Skeletal muscle tissue (tissue), 4 donors: ENCODE results near the gene MS4A15. TPM values are rescaled to one million over a fixed set of nuclear protein-coding genes. Genes with fewer than 3 reads are reported as not detected.
"Not testable (repeated sequence)": the region's sequence is repeated elsewhere in the genome, so short reads cannot be mapped to it uniquely, and the experiment has no call there.

ENCODE experiments used
- H3K27ac ChIP-seq: one replicate; pipeline ENCODE4 v1.7.0; 2013; ENCODE audit warnings: mild to moderate bottlenecking, low read depth, low read length, inconsistent platforms
- H3K27me3 ChIP-seq, 3 donors: one replicate each; pipeline ENCODE4 v1.7.0; 2013; ENCODE audit warnings: low read length in 3 of 3; ENCODE audit not compliant: control insufficient read depth in 3 of 3, insufficient read depth in 3 of 3
- H3K36me3 ChIP-seq, 3 donors: one replicate each; pipeline ENCODE4 v1.7.0; 2013; ENCODE audit warnings: low read length in 3 of 3; ENCODE audit not compliant: control insufficient read depth in 3 of 3, insufficient read depth in 3 of 3
- H3K4me1 ChIP-seq, 3 donors: one replicate each; pipeline ENCODE4 v1.7.0; 2013; ENCODE audit warnings: low read length in 3 of 3, mild to moderate bottlenecking in 3 of 3; ENCODE audit not compliant: control insufficient read depth in 3 of 3, insufficient read depth in 3 of 3
- H3K4me3 ChIP-seq, 3 donors: one replicate each; pipeline ENCODE4 v1.7.0; 2013; ENCODE audit warnings: low read length in 3 of 3
- H3K9ac ChIP-seq, 3 donors: one replicate each; pipeline ENCODE4 v1.7.0; 2013; ENCODE audit warnings: low read length in 3 of 3, mild to moderate bottlenecking in 3 of 3, moderate library complexity in 2 of 3, low read depth in 1 of 3
- H3K9me3 ChIP-seq, 3 donors: one replicate each; pipeline ENCODE4 v1.7.0; 2013; ENCODE audit warnings: low read length in 3 of 3; ENCODE audit not compliant: control insufficient read depth in 3 of 3
- total RNA-seq: library from RNA; depleted of rRNA; stranded (reverse); fragments of >200 nt; gene quantifications from one replicate; pipeline ENCODE4 v1.2.3, GENCODE V29; 2014
- donor health status: Osteomylitis.

MS4A15 gene
- total RNA-seq, 1 donor from 2014 or later: not detected

DNA sequence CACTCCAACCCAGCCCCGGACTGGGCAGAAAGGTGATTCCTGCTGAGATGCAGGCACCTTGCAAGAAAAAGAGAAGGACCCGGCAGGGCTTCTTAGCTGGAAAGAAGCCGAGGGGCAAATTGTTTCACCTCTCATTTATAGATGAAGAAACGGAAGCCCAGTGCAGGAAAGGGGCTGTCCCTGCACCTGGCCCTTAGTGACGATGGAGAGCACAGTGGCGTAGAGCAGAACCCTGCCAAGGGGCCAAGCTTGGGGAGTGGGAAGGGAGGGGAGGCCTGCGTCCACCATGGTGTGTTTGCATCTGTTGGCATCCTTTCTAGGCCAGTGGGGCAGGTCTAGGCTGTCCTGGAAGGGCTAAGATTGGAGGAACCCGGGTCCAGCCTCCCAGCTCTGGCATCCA lies 7.8 kb upstream of the MS4A15 start:
- H3K9ac ChIP-seq: no peak overlapping the region
- H3K4me1 ChIP-seq: no peaks in the 10 kb centered on the region
- H3K4me3 ChIP-seq: no peak overlapping the region
- peaks cover 9 to 31% (median 10%) of the 10 kb centered on the region in 3 donors for H3K27me3 ChIP-seq
- no peaks in the 10 kb centered on the region for H3K36me3 ChIP-seq
- no peak overlapping the region for H3K27ac ChIP-seq
- H3K9me3 ChIP-seq: peaks cover 0 to 3% (median 0%) of the 10 kb centered on the region in 3 donors

DNA sequence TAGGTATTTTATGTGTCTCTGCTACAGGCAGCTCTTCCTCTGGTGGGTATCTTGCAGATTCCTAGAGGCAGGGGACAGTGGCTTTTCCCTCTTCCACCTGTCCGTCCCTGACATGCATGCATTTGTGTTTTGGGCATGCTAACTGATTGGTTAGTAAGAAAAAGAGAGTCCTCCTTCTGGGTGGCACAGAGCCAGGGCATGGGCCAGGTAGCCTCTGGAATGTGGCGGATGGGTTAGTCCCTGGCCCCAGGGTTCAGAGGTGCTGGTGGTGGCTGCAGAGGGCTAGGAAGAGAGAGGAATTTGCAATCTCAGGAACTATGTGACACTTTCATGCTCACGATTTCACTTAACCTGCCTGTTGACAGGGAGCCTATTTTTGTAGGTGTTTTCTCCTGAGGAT lies 5.8 kb upstream of the MS4A15 start:
- Histone ChIP-seq H3K4me1 (no peaks in the 10 kb centered on the region), H3K9ac (no peak overlapping the region), H3K9me3 (no peaks in the 10 kb centered on the region), H3K27ac (no peak overlapping the region), H3K27me3 (peaks cover 10 to 31% (median 12%) of the 10 kb centered on the region in 3 donors), H3K4me3 (no peak overlapping the region), H3K36me3 (no peaks in the 10 kb centered on the region)

DNA sequence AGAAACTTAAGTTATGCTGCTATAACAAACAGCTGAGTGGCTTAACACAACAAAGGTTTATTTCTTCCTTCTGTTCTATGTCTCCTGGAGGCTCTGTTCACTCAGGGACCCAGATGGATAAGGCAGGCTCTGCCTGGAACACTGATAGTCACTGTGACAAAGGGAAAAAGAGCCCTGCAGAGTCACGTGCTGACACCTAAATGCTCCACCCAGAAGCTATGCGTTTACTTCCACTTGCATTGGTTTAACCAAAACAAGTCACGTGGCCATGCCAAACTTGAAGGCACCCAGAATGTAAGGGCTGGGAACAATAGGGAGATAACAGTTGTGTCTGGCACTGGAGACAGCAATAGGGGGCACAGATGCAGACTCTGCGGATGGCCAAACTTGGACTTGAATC lies 3.4 kb upstream of the MS4A15 start:
- Histone ChIP-seq H3K9ac (no peak overlapping the region), H3K9me3 (no peaks in the 10 kb centered on the region), H3K4me1 (no peaks in the 10 kb centered on the region), H3K27ac (no peak overlapping the region), H3K27me3 (peaks cover 10 to 37% (median 16%) of the 10 kb centered on the region in 3 donors), H3K4me3 (no peak overlapping the region), H3K36me3 (no peaks in the 10 kb centered on the region)

DNA sequence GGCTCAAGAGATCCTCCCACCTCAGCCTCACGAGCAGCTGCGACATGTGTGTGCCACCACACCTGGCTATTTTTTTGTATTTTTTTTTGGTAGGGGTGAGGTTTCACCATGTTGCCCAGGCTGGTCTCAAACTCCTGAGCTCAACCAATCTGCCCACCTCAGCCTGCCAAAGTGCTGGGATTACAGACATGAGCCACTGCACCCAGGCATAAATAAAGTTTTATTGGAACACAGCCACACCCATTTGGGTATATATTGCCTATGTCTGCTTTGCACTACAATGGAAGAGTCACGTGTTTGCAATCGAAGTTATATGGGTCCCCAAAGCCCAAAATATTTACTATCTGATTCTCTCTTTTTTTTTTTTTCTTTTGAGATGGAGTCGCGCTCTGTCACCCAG lies 1.8 kb upstream of the MS4A15 start:
- peaks cover 10 to 32% (median 13%) of the 10 kb centered on the region in 3 donors for H3K27me3 ChIP-seq

DNA sequence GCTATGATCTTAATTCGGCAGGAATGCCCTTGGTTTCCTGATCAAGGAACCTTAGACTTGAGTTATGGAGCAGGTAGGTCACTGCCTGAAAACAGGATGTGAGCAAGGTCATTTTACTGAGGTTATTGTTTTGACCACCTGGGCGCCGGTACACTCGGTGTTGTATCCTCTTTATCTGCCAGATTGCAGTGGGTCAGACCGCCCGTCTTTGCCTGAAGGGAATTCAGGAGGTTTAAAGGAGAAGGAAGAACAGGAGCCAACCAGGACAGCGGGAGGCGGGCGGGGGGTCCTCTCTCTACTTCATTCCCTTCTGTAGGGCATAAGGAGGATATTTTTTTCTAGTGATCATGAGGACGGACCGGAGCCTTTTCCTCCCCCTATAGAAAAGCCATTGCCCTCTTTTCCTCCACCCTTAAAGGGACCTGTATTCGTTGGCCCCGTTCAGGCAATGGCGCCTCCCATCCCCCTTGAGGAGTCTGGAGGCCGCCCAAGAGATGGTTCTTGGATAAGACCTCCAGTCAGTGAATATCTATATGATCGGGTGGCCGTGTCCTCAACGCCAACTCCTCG lies 649 bp downstream of the MS4A15 start:
- Histone ChIP-seq H3K4me1 (peaks cover 0 to 2% (median 0%) of the 10 kb centered on the region in 3 donors), H3K27me3 (peaks cover 6 to 15% (median 12%) of the 10 kb centered on the region in 3 donors), H3K9me3 (no peaks in the 10 kb centered on the region), H3K4me3 (no peak overlapping the region), H3K9ac (no peak overlapping the region), H3K36me3 (no peaks in the 10 kb centered on the region), H3K27ac (no peak overlapping the region)

More for the DNA sequence above, 1.8 kb upstream of the MS4A15 start:
- Histone ChIP-seq H3K4me3 (no peak overlapping the region), H3K9me3 (no peaks in the 10 kb centered on the region), H3K9ac (no peak overlapping the region), H3K4me1 (no peaks in the 10 kb centered on the region), H3K27ac (no peak overlapping the region), H3K36me3 (no peaks in the 10 kb centered on the region)

DNA sequence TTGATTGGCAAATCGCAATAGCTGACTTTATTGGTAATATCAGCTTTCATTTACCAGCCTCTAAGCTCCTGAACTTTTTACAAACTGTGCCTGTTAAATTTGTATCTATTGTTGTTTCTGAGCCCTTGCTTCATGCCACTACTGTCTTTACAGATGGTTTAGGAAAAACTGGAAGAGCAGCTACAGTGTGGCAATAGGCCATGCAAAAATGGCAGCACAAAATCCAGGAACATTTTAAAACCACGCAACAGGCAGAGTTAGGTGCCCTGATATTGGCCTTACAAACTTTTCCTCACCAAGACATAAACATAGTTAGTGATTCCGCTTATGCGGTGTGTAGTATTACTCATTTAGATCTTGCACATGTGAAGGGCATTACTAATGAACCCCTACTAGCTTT lies 2.0 kb downstream of the MS4A15 start:
- H3K4me3 ChIP-seq, H3K27me3 ChIP-seq, H3K4me1 ChIP-seq, H3K9me3 ChIP-seq, H3K36me3 ChIP-seq, H3K27ac ChIP-seq, H3K9ac ChIP-seq: not testable (repeated sequence)

- not testable (repeated sequence) for H3K4me1 ChIP-seq, H3K4me3 ChIP-seq, H3K27me3 ChIP-seq, H3K9ac ChIP-seq, H3K9me3 ChIP-seq, H3K27ac ChIP-seq, H3K36me3 ChIP-seq
Observed at GRCh38 chr11:60759438-60760225, 3.0 kb downstream of the MS4A15 start.

GRCh38 chr11:60761436-60762190 lies 4.9 kb downstream of the MS4A15 start:
- peaks cover 6 to 13% (median 10%) of the 10 kb centered on the region in 3 donors for H3K27me3 ChIP-seq
- H3K4me3 ChIP-seq: no peak overlapping the region
- no peaks in the 10 kb centered on the region for H3K36me3 ChIP-seq
- H3K4me1 ChIP-seq: peaks cover 0 to 2% (median 0%) of the 10 kb centered on the region in 3 donors
- H3K9ac ChIP-seq: no peak overlapping the region
- H3K27ac ChIP-seq: no peak overlapping the region
- H3K9me3 ChIP-seq: no peaks in the 10 kb centered on the region

DNA sequence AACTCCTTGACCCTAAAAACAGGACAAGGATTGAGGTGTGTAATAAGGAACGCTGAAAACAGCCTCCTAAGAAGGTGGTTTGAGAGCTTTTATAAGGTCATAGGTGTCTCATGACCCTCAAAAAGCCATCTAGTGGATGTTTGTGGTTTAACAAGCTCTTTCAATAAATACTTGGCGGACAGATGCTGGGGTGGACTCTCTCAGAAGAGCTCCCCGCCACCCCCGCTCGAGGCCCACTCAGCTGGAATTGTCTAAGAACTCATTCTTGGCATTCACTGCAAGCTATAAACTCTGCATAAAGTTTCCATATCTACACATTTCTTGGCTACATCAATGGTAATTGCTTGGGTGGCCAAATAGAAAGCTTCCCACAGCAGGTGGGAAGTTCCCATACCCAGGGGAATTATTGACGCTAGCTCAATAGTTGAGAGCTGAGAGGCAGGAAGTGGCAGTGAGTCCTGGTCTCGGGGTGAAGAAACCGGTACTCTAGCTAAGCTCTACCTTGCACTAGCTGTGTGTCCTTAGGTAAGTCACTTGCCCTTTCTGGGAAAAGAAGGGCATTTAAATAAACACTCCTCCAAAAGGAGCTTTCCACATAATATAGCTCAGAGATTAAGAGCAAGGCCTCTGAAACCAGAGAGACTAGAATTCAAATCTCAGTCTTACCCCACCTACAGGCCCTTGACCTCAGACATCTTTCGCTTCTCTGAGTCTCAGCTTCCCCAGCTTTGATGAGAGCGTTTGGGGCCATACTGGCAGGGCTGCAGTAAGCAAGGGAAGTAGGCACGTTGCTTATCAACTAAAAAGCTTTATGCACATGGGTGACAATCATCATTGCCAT lies 6.4 kb downstream of the MS4A15 start:
- peaks cover 0 to 2% (median 0%) of the 10 kb centered on the region in 3 donors for H3K4me1 ChIP-seq
- peaks cover 12 to 16% (median 14%) of the 10 kb centered on the region in 3 donors for H3K27me3 ChIP-seq
- H3K9me3 ChIP-seq: no peaks in the 10 kb centered on the region
- H3K27ac ChIP-seq: no peak overlapping the region
- H3K4me3 ChIP-seq: no peak overlapping the region
- H3K36me3 ChIP-seq: no peaks in the 10 kb centered on the region
- no peak overlapping the region for H3K9ac ChIP-seq
